GM23338 (cell line): ENCODE results near the gene KIFC3.

Experiments used
- POLR2AphosphoS5 ChIP-seq: IDR thresholded peaks from 2 replicates; pipeline ENCODE4 v1.6.1; 2016; ENCODE audit warnings: antibody characterized with exemption, low read depth
- TF ChIP-seq, protein P1 (sequence below), 2 experiments: fragments of 200-600 bp in 1 of 2; sonication (generic) in 1 of 2; conservative IDR thresholded peaks; 2 replicates each; pipeline versions ENCODE4 v1.5.1 to v1.6.1; 2016 to 2017; ENCODE audit warnings: antibody characterized with exemption in 2 of 2, low read depth in 2 of 2, mild to moderate bottlenecking in 2 of 2, moderate library complexity in 1 of 2
- TF ChIP-seq, protein P2 (sequence below): fragments of 250-450 bp; sonication (Bioruptor Pico); IDR thresholded peaks from 2 replicates; pipeline ENCODE4 v1.5.0; 2020; ENCODE audit warnings: mild to moderate bottlenecking, moderate library complexity

DNA sequence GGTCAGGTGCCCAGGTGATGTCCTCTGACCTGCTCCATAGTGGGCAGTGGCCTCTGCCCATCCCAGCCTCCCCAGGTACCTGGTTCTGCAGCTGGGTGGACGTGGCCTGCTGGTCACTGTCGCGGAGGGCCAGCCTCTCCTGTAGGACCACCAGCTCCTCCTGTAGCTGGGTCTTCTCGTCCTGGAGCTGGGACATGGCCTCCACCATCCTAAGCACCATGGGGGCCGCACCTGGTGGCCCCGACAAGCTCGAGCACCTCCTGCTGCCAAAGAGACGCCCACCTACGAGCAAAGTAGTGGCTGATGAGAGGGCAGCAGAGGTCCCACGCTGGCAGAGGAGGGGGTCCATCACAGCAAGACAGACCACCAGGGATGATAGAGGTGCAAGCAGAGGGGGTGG is 16.9 kb downstream of the KIFC3 start:
- no peak for TF ChIP-seq POLR2AphosphoS5
- TF ChIP-seq, protein P1, sequence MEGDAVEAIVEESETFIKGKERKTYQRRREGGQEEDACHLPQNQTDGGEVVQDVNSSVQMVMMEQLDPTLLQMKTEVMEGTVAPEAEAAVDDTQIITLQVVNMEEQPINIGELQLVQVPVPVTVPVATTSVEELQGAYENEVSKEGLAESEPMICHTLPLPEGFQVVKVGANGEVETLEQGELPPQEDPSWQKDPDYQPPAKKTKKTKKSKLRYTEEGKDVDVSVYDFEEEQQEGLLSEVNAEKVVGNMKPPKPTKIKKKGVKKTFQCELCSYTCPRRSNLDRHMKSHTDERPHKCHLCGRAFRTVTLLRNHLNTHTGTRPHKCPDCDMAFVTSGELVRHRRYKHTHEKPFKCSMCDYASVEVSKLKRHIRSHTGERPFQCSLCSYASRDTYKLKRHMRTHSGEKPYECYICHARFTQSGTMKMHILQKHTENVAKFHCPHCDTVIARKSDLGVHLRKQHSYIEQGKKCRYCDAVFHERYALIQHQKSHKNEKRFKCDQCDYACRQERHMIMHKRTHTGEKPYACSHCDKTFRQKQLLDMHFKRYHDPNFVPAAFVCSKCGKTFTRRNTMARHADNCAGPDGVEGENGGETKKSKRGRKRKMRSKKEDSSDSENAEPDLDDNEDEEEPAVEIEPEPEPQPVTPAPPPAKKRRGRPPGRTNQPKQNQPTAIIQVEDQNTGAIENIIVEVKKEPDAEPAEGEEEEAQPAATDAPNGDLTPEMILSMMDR (conservative IDR thresholded peaks at IDR 0.05; ENCODE audit: low read depth in 2 of 2), result no peak
- TF ChIP-seq, protein P2, sequence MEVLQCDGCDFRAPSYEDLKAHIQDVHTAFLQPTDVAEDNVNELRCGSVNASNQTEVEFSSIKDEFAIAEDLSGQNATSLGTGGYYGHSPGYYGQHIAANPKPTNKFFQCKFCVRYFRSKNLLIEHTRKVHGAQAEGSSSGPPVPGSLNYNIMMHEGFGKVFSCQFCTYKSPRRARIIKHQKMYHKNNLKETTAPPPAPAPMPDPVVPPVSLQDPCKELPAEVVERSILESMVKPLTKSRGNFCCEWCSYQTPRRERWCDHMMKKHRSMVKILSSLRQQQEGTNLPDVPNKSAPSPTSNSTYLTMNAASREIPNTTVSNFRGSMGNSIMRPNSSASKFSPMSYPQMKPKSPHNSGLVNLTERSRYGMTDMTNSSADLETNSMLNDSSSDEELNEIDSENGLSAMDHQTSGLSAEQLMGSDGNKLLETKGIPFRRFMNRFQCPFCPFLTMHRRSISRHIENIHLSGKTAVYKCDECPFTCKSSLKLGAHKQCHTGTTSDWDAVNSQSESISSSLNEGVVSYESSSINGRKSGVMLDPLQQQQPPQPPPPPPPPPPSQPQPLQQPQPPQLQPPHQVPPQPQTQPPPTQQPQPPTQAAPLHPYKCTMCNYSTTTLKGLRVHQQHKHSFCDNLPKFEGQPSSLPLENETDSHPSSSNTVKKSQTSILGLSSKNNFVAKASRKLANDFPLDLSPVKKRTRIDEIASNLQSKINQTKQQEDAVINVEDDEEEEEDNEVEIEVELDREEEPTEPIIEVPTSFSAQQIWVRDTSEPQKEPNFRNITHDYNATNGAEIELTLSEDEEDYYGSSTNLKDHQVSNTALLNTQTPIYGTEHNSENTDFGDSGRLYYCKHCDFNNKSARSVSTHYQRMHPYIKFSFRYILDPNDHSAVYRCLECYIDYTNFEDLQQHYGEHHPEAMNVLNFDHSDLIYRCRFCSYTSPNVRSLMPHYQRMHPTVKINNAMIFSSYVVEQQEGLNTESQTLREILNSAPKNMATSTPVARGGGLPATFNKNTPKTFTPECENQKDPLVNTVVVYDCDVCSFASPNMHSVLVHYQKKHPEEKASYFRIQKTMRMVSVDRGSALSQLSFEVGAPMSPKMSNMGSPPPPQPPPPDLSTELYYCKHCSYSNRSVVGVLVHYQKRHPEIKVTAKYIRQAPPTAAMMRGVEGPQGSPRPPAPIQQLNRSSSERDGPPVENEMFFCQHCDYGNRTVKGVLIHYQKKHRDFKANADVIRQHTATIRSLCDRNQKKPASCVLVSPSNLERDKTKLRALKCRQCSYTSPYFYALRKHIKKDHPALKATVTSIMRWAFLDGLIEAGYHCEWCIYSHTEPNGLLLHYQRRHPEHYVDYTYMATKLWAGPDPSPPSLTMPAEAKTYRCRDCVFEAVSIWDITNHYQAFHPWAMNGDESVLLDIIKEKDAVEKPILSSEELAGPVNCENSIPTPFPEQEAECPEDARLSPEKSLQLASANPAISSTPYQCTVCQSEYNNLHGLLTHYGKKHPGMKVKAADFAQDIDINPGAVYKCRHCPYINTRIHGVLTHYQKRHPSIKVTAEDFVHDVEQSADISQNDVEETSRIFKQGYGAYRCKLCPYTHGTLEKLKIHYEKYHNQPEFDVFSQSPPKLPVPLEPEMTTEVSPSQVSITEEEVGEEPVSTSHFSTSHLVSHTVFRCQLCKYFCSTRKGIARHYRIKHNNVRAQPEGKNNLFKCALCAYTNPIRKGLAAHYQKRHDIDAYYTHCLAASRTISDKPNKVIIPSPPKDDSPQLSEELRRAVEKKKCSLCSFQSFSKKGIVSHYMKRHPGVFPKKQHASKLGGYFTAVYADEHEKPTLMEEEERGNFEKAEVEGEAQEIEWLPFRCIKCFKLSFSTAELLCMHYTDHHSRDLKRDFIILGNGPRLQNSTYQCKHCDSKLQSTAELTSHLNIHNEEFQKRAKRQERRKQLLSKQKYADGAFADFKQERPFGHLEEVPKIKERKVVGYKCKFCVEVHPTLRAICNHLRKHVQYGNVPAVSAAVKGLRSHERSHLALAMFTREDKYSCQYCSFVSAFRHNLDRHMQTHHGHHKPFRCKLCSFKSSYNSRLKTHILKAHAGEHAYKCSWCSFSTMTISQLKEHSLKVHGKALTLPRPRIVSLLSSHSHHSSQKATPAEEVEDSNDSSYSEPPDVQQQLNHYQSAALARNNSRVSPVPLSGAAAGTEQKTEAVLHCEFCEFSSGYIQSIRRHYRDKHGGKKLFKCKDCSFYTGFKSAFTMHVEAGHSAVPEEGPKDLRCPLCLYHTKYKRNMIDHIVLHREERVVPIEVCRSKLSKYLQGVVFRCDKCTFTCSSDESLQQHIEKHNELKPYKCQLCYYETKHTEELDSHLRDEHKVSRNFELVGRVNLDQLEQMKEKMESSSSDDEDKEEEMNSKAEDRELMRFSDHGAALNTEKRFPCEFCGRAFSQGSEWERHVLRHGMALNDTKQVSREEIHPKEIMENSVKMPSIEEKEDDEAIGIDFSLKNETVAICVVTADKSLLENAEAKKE (CRISPR knock-in tag), result no peak
